Thyroid gland (tissue), 4 donors: Measurements from ENCODE around the gene DENND1C. TPM values are rescaled to one million over a fixed set of nuclear protein-coding genes. Genes with fewer than 3 reads are reported as not detected.

Source experiments
- DNase-seq, 2 donors: peaks; one replicate each; pipeline ENCODE4 v3.0.0-alpha.2; 2019
- H3K27ac ChIP-seq, 3 donors: fragments of 200-600 bp; sonication (generic); 1 replicate in 2 of 3; 2 replicates in 1 of 3; pipeline ENCODE4 v1.5.1; 2016 to 2019; ENCODE audit warnings: mild to moderate bottlenecking in 1 of 3, moderate library complexity in 1 of 3
- H3K27me3 ChIP-seq: fragments of 200-600 bp; sonication (generic); one replicate; pipeline ENCODE4 v1.5.1; 2019
- H3K36me3 ChIP-seq, 2 donors: fragments of 200-600 bp; sonication (generic); one replicate each; pipeline ENCODE4 v1.5.1; 2016 to 2019
- H3K4me1 ChIP-seq, 2 donors: fragments of 200-600 bp; sonication (generic); one replicate each; pipeline ENCODE4 v1.5.1; 2017 to 2019
- H3K4me3 ChIP-seq, 3 donors: fragments of 200-600 bp; sonication (generic); replicated peaks in 1 of 3; 1 replicate in 2 of 3; 2 replicates in 1 of 3; pipeline ENCODE4 v1.5.1; 2016; ENCODE audit warnings: mild to moderate bottlenecking in 1 of 3
- H3K9me3 ChIP-seq: fragments of 200-600 bp; sonication (generic); one replicate; pipeline ENCODE4 v1.5.1; 2017
- CTCF ChIP-seq, 6 experiments: fragments of 200-600 bp in 3 of 6; fragments of 450-650 bp in 3 of 6; sonication (generic) in 3 of 6; IDR thresholded peaks; one replicate each; pipeline ENCODE4 v1.5.1; 2016 to 2019; ENCODE audit warnings: antibody characterized with exemption in 6 of 6, mild to moderate bottlenecking in 2 of 6, inconsistent platforms in 1 of 6, moderate library complexity in 1 of 6
- POLR2A ChIP-seq, 2 donors: fragments of 450-650 bp; IDR thresholded peaks; one replicate each; pipeline ENCODE4 v1.6.1; 2017; ENCODE audit warnings: antibody characterized with exemption in 2 of 2, mild to moderate bottlenecking in 2 of 2, moderate library complexity in 1 of 2
- WGBS, 2 donors: methylation state at CpG; one replicate each; pipeline ENCODE4 v1.1.5; 2017; 5-methylcytosine and 5-hydroxymethylcytosine counted together
- intact Hi-C: fragments of 100-400 bp; cut with DNase I; formaldehyde crosslinking; loops from one replicate; pipeline ENCODE4 v1.15.1; 2023
- total RNA-seq, 4 donors: library from RNA; depleted of rRNA; stranded (reverse); fragments of >200 nt; gene quantifications; one replicate each; pipeline ENCODE4 v1.2.3, GENCODE V29; 2016

The DENND1C gene
- total RNA-seq, 4 donors from 2014 or later, result 1.3 to 2.1 (median 1.8) TPM; not detected in 1

GRCh38 chr19:6491802-6492592, 10.4 kb upstream of the DENND1C start:
- H3K27me3 ChIP-seq, result no peaks in the 10 kb centered on the region
- intact Hi-C loops, result no loop called here
- no peak for TF ChIP-seq POLR2A (IDR thresholded peaks at IDR 0.05)
- TF ChIP-seq CTCF (IDR thresholded peaks at IDR 0.05), result no peak
- no peak overlapping the region for H3K4me3 ChIP-seq
- H3K9me3 ChIP-seq, result no peaks in the 10 kb centered on the region
- no peak overlapping the region for H3K27ac ChIP-seq
- WGBS, 2 donors, result 86 to 89% methylated on average over 4 of the region's 4 CpGs
- no peaks in the 10 kb centered on the region for H3K36me3 ChIP-seq
- no peak for DNase-seq
- H3K4me1 ChIP-seq, result no peaks in the 10 kb centered on the region

GRCh38 chr19:6490134-6490533, 8.5 kb upstream of the DENND1C start:
- no peak for TF ChIP-seq POLR2A (IDR thresholded peaks at IDR 0.05)
- TF ChIP-seq CTCF (IDR thresholded peaks at IDR 0.05), result no peak
- Histone ChIP-seq H3K4me3 (no peak overlapping the region), H3K27ac (no peak overlapping the region), H3K27me3 (no peaks in the 10 kb centered on the region), H3K4me1 (no peaks in the 10 kb centered on the region), H3K36me3 (no peaks in the 10 kb centered on the region), H3K9me3 (no peaks in the 10 kb centered on the region)
- 66 to 67% methylated on average over 2 of the region's 2 CpGs for WGBS, 2 donors
- intact Hi-C loops, result no loop called here
- DNase-seq, result no peak

- TF ChIP-seq CTCF (IDR thresholded peaks at IDR 0.05) (no peak), POLR2A (IDR thresholded peaks at IDR 0.05) (no peak)
- Histone ChIP-seq H3K36me3 (no peaks in the 10 kb centered on the region), H3K9me3 (no peaks in the 10 kb centered on the region), H3K4me1 (no peaks in the 10 kb centered on the region), H3K4me3 (no peak overlapping the region), H3K27me3 (no peaks in the 10 kb centered on the region), H3K27ac (no peak overlapping the region)
- WGBS, 2 donors, result 47 to 48% methylated on average over 15 of the region's 15 CpGs
- DNase-seq, result no peak
- intact Hi-C loops, result no loop called here
Observed at GRCh38 chr19:6489278-6490061, 7.9 kb upstream of the DENND1C start.

GRCh38 chr19:6484831-6485230, 3.2 kb upstream of the DENND1C start:
- Histone ChIP-seq H3K9me3 (no peaks in the 10 kb centered on the region), H3K36me3 (no peaks in the 10 kb centered on the region), H3K27ac (no peak overlapping the region), H3K4me1 (no peaks in the 10 kb centered on the region), H3K27me3 (no peaks in the 10 kb centered on the region), H3K4me3 (no peak overlapping the region)
- intact Hi-C loops, result no loop called here
- WGBS, 2 donors, result 89 to 93% methylated on average over 7 of the region's 7 CpGs
- TF ChIP-seq POLR2A (IDR thresholded peaks at IDR 0.05) (no peak), CTCF (IDR thresholded peaks at IDR 0.05) (no peak)
- DNase-seq, result no peak

- no peak overlapping the region for H3K27ac ChIP-seq
- DNase-seq, result no peak
- H3K27me3 ChIP-seq, result no peaks in the 10 kb centered on the region
- H3K9me3 ChIP-seq, result no peaks in the 10 kb centered on the region
- no peaks in the 10 kb centered on the region for H3K36me3 ChIP-seq
- WGBS, 2 donors, result 80 to 89% methylated on average over 8 of the region's 8 CpGs
- no peaks in the 10 kb centered on the region for H3K4me1 ChIP-seq
- intact Hi-C loops, result no loop called here
- TF ChIP-seq POLR2A (IDR thresholded peaks at IDR 0.05) (no peak), CTCF (IDR thresholded peaks at IDR 0.05) (no peak)
- no peak overlapping the region for H3K4me3 ChIP-seq
Observed at GRCh38 chr19:6484230-6484629, 2.6 kb upstream of the DENND1C start.
